K562 (cell line): Measurements from ENCODE around the gene FYTTD1. TPM values are rescaled to one million over a fixed set of nuclear protein-coding genes. Genes with fewer than 3 reads are reported as not detected.

Source experiments
- EGR1 ChIP-seq: fragments of 450-650 bp; conservative IDR thresholded peaks from 2 replicates; pipeline ENCODE4 v1.6.1; 2017; ENCODE audit warnings: mild to moderate bottlenecking
- FOXM1 ChIP-seq, 2 experiments: fragments of 450-650 bp in 1 of 2; sonication (generic) in 1 of 2; formaldehyde crosslinking in 1 of 2; IDR thresholded peaks; 2 replicates each; pipeline versions ENCODE4 v1.6.1 to v1.9.0; 2017 to 2022; ENCODE audit warnings: low read depth in 2 of 2, mild to moderate bottlenecking in 2 of 2, missing genetic modification reagents in 1 of 2, moderate library complexity in 1 of 2
- ILF3 ChIP-seq: fragments of 450-650 bp; IDR thresholded peaks from 2 replicates; pipeline ENCODE4 v1.6.1; 2018; ENCODE audit warnings: antibody characterized with exemption, mild to moderate bottlenecking, moderate library complexity, borderline replicate concordance
- KAT2B ChIP-seq: IDR thresholded peaks from one replicate; pipeline ENCODE4 v1.6.1; 2012; ENCODE audit warnings: low read depth, mild to moderate bottlenecking, control low read depth, inconsistent platforms, low read length, moderate library complexity
- MCM2 ChIP-seq: fragments of 450-650 bp; IDR thresholded peaks from 2 replicates; pipeline ENCODE4 v1.6.1; 2017; ENCODE audit warnings: low read depth, mild to moderate bottlenecking
- MNT ChIP-seq, 2 experiments: fragments of 450-650 bp; conservative IDR thresholded peaks; 2 replicates each; pipeline ENCODE4 v1.6.1; 2017; ENCODE audit warnings: mild to moderate bottlenecking in 2 of 2, moderate library complexity in 2 of 2
- NBN ChIP-seq: fragments of 450-650 bp; IDR thresholded peaks from 2 replicates; pipeline ENCODE4 v1.6.1; 2016; ENCODE audit warnings: low read depth, mild to moderate bottlenecking
- PBX2 ChIP-seq, 2 experiments: IDR thresholded peaks in 1 of 2; conservative IDR thresholded peaks in 1 of 2; 2 replicates each; pipeline ENCODE4 v1.6.1; 2016; ENCODE audit warnings: low read depth in 2 of 2, mild to moderate bottlenecking in 1 of 2, missing compliant biosample characterization in 1 of 2, missing genetic modification characterization in 1 of 2, moderate library complexity in 1 of 2
- PHB2 ChIP-seq: fragments of 450-650 bp; IDR thresholded peaks from 2 replicates; pipeline ENCODE4 v1.6.1; 2017; ENCODE audit warnings: low read depth
- RFX7 ChIP-seq: fragments of 250-450 bp; sonication (Bioruptor Pico); IDR thresholded peaks from 2 replicates; pipeline ENCODE4 v1.5.1; 2021; ENCODE audit warnings: mild to moderate bottlenecking
- TAF15 ChIP-seq: fragments of 200-400 bp; formaldehyde crosslinking; IDR thresholded peaks from 2 replicates; pipeline ENCODE4 v1.6.1; 2017; ENCODE audit warnings: mild to moderate bottlenecking, low read depth, low read length, moderate library complexity
- TBP ChIP-seq: optimal IDR thresholded peaks from 2 replicates; pipeline ENCODE3; 2011; ENCODE audit warnings: low read depth, low read length, improper control_type of control experiment
- THRA ChIP-seq: fragments of 450-650 bp; IDR thresholded peaks from 2 replicates; pipeline ENCODE4 v1.6.1; 2017; ENCODE audit warnings: mild to moderate bottlenecking, moderate library complexity
- TRIM25 ChIP-seq: fragments of 450-650 bp; IDR thresholded peaks from 2 replicates; pipeline ENCODE4 v1.7.0; 2016; ENCODE audit warnings: borderline replicate concordance
- XRCC3 ChIP-seq: fragments of 450-650 bp; IDR thresholded peaks from 2 replicates; pipeline ENCODE4 v1.6.1; 2017; ENCODE audit warnings: mild to moderate bottlenecking, moderate library complexity
- ZNF23 ChIP-seq: fragments of 250-450 bp; sonication (Bioruptor Pico); IDR thresholded peaks from 2 replicates; pipeline ENCODE4 v1.4.0; 2020; ENCODE audit warnings: mild to moderate bottlenecking
- ZNF24 ChIP-seq: fragments of 450-650 bp; IDR thresholded peaks from 2 replicates; pipeline ENCODE4 v1.6.1; 2016
- polyA plus RNA-seq, 8 experiments: library from polyadenylated mRNA; depleted of rRNA in 4 of 8; stranded (reverse) in 5 of 8; unstranded in 3 of 8; fragments of >200 nt; fragmentation: Nextera tagmentation in 2 of 8; fragmentation: Illumina TruSeq in 1 of 8; extraction: Ambion mirVana in 2 of 8; extraction: Trizol in 1 of 8; gene quantifications; 2 replicates each; pipeline versions ENCODE4 v1.2.1 to v1.2.3, GENCODE V29; 2011 to 2014; ENCODE audit warnings: inconsistent platforms in 1 of 8, missing spikeins in 1 of 8
- total RNA-seq, 7 experiments: library from RNA; depleted of rRNA in 6 of 7; stranded (reverse); fragments of >200 nt in 6 of 7; fragmentation: Illumina TruSeq in 2 of 7; extraction: Trizol in 2 of 7; gene quantifications; 2 replicates each; pipeline versions ENCODE4 v1.2.1 to v1.2.3, GENCODE V29; 2011 to 2021; ENCODE audit warnings: low replicate concordance in 1 of 7
- TF ChIP-seq, protein P1 (sequence below): fragments of 250-450 bp; sonication (Bioruptor Pico); IDR thresholded peaks from 2 replicates; pipeline ENCODE4 v1.8.0; 2021; ENCODE audit warnings: moderate library complexity, mild to moderate bottlenecking, inconsistent platforms

Gene FYTTD1
- total and polyA plus RNA-seq, 9 of the 15 experiments (the other 6 are each of a cell fraction or from before 2014, with no cell fraction given) = 35.7 to 106 (median 76.3) TPM

- peak; percentile 75 to 76 for TF ChIP-seq MNT (conservative IDR thresholded peaks at IDR 0.05)
- TF ChIP-seq ILF3 = no peak
- no peak for TF ChIP-seq XRCC3
- TF ChIP-seq ZNF23 (CRISPR knock-in tag) = no peak
- TF ChIP-seq RFX7 (CRISPR knock-in tag) = no peak
- TF ChIP-seq THRA = no peak
- TF ChIP-seq PBX2 (CRISPR knock-in tag; IDR thresholded peaks at IDR 0.05; ENCODE audit: low read depth) = no peak
- no peak for TF ChIP-seq PBX2 (tag; conservative IDR thresholded peaks at IDR 0.05; ENCODE audit: low read depth)
- TF ChIP-seq MCM2 = no peak
- no peak for TF ChIP-seq PHB2
- TF ChIP-seq, protein P1, sequence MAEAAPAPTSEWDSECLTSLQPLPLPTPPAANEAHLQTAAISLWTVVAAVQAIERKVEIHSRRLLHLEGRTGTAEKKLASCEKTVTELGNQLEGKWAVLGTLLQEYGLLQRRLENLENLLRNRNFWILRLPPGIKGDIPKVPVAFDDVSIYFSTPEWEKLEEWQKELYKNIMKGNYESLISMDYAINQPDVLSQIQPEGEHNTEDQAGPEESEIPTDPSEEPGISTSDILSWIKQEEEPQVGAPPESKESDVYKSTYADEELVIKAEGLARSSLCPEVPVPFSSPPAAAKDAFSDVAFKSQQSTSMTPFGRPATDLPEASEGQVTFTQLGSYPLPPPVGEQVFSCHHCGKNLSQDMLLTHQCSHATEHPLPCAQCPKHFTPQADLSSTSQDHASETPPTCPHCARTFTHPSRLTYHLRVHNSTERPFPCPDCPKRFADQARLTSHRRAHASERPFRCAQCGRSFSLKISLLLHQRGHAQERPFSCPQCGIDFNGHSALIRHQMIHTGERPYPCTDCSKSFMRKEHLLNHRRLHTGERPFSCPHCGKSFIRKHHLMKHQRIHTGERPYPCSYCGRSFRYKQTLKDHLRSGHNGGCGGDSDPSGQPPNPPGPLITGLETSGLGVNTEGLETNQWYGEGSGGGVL (CRISPR knock-in tag) = no peak
- TF ChIP-seq TRIM25 = no peak
- no peak for TF ChIP-seq ZNF24
- no peak for TF ChIP-seq KAT2B
- TF ChIP-seq TAF15 = no peak
- TF ChIP-seq TBP = peak; percentile 84
- TF ChIP-seq NBN = no peak
- no peak; the same call in none of the 2 replicates for TF ChIP-seq FOXM1 (IDR thresholded peaks at IDR 0.05; ENCODE audit: low read depth)
- peak; percentile 80 for TF ChIP-seq FOXM1 (CRISPR knock-in tag; IDR thresholded peaks at IDR 0.05; ENCODE audit: low read depth)
- peak; percentile 68; the same call in 1 of the 2 replicates for TF ChIP-seq EGR1
These were observed 13.0 kb upstream of the FYTTD1 start, which contains the start of gene RUBCN (continued) for GRCh38 chr3:197736491-197737318.
